HG02943 (cell line): ENCODE data around the gene ANO7.

Experiments used
- ATAC-seq: cut with Tn5 transposase; IDR thresholded peaks from one replicate; pipeline ENCODE4 v1.9.1; 2021; ENCODE audit warnings: mild to moderate bottlenecking, low read depth, moderate library complexity; ENCODE audit not compliant: unreplicated experiment

The ANO7 gene

DNA sequence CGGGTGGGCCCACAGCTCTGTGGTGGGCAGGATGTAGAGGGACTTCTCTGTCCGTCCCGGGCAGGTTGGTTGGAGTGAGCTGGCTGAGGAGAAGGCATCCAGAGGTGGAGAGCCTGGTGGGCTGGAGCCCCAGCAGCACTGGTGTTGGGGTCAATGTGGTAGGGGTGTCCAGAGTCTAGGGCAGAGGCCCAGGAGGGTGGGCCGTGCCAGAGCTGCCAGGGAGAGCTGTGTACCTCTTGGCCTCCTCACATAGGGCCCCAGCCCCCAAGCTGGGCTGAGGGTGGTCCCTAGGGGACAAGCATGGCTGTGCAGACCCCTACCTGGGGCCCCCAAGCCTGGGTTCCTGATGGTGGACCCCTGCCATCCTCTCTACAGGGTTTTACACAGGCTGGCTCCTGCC, 16.0 kb downstream of the ANO7 start:
- no peak for ATAC-seq

DNA sequence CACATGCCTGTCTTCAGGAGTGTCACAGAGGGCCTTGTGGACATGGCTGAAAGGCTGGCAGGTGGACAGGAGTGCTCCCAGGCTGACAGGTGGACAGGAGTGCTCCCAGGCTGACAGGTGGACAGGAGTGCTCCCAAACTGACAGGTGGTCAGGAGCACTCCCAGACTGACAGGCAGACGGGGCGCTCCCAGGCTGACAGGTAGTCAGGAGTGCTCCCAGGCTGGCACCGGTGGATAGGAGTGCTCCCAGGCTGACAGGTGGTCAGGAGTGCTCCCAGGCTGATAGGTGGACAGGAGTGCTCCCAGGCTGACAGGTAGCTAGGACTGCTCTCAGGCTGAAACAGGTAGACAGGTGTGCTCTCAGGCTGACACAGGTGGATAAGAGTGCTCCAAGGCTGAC, 16.6 kb downstream of the ANO7 start:
- ATAC-seq, result no peak

DNA sequence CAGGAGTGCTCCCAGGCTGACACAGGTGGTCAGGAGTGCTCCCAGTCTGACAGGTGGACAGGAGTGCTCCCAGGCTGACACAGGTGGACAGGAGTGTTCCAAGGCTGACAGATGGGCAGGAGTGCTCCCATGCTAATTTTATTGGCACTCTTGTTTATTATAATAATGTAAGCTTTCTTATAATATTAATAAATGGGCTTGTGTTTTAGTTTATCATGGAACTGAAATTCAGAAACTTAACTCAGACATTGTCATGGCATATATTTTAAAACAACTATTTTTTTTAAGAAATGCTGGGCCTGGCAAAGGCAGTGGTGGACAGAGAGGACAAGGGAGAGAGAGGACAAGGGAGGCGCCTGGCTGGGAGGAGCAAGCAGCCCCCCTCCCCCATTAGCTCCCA, 18.7 kb downstream of the ANO7 start:
- no peak for ATAC-seq

DNA sequence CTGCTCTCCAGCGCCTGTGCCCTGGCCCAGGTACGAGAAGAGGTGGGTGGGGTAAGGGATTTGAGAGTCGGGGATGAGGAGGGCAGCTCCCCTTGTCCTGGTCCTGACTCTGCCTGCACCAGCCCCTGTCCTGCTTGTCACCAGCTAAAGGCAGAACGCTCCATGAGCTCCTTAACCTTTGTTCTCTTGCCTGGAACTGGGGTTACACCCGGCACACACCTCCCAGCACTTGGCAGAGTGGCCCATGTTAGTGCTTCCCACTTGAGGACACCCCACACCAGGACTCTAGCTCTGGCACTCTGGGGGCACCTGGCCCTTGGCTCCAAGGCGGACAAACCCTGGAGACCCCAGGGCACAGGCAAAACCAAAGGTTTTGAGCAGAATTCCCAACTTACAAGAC, 19.2 kb downstream of the ANO7 start:
- ATAC-seq, result no peak

DNA sequence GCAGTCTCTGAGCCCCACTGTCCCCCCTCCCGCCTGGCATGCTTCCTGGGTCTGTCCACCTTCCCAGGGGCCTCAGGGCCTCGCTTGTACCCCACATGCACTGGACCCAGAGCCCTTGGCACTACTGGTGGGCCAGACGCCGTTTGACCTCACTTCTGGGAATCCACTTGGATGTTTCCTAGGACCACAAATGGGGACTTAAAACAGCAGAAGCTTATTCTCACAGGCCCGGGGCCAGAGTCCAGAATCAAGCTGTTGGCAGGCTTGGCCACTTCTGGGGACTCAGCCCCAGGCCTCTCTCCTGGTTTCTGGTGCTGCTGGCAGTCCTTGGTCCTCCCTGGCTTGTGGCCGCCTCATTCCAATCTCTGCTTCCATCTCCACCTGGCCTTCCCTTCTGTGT, 19.6 kb downstream of the ANO7 start:
- ATAC-seq, result no peak

DNA sequence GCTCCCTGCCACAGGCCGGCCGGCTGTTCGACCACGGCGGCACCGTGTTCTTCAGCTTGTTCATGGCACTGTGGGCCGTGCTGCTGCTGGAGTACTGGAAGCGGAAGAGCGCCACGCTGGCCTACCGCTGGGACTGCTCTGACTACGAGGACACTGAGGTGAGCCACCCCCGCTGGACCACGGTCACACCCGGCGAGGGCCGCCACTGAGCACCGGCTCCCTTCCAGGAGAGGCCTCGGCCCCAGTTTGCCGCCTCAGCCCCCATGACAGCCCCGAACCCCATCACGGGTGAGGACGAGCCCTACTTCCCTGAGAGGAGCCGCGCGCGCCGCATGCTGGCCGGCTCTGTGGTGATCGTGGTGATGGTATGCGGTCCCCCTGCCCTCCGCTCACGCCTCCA, 20.8 kb downstream of the ANO7 start:
- ATAC-seq, result no peak

DNA sequence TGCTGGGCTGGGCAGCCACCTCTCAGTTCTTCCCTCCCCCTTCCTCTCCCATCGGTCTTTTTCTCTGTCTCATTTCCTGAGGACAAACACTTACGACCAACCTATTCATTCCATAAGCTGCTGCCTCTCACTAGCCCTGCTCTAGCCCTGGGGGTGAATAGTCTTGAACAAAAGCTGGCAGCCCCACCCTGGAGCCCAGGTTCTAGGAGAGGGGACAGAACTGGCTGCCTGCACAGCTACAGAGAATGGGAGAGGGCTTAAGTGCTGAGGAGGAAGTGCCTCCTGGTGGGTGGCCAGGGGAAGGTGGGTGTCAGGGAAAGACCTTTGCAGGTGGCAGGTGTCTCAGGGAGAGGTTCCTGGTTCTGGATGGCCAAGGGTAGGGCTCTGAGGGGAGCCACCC, 22.8 kb downstream of the ANO7 start:
- no peak for ATAC-seq

DNA sequence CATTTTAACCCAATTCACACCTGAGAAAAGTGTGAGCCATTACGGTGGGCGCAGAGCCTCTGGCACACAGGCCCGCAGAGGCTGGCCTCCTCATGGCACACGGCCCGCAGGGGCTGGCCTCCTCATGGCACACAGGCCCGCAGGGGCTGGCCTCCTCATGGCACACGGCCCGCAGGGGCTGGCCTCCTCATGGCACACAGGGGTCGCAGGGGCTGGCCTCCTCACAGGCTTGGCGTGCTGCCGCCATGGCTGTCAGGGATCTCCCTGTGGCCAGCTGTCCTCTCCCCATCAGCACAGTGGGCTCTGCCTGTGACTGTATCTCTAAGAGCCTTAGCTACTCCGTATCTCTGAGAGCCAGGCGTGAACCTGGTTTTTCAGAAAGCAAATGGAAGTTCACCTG, 24.6 kb downstream of the ANO7 start:
- ATAC-seq, result no peak

DNA sequence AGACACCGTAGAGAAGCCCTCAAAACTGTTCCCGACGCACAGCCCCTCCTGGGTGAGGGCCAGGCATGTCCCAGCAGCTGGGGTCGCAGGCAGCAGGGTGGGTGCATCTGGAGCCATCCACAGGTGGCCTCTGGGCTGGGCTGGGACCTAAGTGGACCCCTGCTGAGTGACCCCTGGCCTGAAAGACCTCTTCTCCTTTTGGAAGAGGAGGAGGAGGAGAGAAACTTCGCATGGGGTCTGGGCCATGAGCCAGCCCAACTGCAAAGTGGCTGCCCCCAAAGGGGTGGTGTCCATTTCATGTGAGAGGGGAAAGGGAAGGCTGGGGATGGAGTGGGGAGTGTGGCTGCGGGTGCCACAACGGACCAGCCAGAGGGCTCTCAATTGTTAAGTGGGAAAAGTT, 25.1 kb downstream of the ANO7 start:
- ATAC-seq, result no peak

DNA sequence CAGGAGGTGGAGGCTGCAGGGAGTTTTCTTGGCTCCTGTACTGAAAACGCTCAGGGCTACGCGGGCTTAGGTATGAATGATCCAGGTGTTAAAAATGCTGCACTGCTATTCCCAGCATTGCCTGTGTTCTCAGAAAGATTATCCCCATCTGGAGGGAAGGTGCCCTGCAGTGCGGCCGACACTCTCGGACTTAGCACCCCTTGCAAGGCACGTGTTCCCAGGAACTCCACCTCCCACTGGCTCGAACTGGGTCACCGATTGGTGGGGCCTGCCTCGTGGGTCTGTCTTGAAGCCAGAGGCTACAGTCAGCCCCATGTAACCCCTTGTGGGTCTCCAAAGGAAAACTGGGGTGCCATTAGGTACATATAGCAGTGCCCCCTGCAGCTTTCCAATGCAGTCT, 25.7 kb downstream of the ANO7 start:
- no peak for ATAC-seq

DNA sequence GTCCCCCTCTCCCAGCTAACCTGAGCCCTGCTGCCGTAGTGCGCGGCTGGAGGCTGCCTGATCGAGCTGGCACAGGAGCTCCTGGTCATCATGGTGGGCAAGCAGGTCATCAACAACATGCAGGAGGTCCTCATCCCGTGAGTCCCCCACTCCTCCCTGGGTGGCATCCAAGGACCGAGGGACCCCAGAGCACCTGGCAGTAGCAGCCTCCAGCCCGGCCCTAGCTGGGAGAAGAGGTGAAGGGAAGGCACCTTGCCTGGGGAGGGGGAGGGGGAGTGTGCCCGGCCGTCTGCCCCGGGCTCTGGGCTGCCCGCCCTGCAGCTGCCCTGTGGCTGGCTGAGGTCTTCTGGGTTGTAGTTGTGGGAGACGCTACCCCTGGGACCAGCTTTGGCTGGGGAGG, 26.3 kb downstream of the ANO7 start:
- no peak for ATAC-seq

DNA sequence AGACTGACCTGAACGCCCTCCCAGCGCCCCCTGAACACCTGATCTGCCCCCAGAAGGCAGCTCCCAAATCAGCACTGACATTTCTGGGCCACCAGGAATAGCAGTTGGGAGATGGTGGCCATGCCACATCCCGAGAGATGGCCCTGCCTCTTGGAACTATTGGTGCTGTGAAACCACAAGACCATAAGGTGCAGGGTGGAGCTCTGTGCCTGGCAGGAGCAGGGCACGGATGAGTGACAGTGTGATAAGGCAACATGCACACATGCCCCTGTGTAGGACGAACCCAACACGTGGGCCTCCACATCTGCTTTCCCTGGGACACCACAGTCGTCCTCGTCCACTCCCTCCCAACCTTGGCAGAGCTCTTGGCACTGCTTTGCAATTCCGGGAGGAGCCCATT, 26.9 kb downstream of the ANO7 start:
- ATAC-seq, result no peak

DNA sequence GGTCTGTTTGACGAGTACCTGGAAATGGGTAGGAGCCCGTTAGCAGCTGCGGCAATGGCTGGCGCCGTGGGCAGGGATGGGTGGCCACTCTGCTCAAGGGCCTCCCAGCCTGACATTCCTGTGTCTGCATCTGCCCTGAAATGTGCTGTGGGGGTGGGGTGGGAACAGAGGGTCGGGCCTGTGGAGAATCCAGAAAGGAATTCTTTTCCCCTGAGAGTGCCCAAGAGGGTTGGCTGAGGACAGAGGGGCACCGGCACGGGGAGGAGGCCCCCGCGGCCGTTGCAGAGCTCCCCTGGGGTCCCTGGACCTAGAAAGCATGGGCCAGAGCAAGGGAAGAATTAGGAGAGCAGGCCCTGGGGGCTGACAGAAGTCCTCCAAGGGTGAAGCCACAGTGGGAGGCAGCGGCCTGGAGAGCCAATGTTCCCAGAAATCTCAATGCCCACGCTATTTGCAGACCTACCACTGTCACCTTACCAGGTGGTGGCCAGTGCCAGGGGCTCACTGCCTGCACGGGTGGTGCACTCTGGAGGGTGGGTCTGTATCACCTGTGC, 27.8 kb downstream of the ANO7 start:
- no peak for ATAC-seq

DNA sequence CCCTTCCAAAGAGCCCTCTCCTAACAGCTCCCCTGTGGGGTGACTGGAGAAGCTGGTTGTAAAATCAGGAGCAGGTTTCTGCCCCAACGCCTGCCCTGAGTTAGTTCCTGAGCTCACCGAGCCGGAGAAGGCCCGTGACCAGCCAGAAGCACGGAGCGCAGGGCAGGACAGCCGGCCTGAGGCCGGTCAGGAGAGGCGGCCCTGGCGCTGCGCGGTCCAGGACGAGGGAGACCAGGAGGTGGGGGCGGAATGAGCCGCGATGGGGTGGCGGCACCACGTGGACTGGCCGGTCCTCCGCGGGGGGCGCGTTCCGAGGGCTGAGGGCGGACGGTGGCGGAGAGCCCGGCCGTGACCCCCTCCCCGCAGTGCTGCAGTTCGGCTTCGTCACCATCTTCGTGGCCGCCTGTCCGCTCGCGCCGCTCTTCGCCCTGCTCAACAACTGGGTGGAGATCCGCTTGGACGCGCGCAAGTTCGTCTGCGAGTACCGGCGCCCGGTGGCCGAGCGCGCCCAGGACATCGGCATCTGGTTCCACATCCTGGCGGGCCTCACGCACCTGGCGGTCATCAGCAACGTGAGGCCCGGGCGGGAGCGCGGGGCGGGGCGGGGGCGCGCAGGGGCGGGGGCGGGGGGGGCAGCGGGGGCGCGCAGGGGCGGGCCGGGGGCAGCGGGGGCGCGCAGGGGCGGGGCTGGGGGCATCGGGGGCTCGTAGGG, 29.0 kb downstream of the ANO7 start:
- ATAC-seq, result no peak

DNA sequence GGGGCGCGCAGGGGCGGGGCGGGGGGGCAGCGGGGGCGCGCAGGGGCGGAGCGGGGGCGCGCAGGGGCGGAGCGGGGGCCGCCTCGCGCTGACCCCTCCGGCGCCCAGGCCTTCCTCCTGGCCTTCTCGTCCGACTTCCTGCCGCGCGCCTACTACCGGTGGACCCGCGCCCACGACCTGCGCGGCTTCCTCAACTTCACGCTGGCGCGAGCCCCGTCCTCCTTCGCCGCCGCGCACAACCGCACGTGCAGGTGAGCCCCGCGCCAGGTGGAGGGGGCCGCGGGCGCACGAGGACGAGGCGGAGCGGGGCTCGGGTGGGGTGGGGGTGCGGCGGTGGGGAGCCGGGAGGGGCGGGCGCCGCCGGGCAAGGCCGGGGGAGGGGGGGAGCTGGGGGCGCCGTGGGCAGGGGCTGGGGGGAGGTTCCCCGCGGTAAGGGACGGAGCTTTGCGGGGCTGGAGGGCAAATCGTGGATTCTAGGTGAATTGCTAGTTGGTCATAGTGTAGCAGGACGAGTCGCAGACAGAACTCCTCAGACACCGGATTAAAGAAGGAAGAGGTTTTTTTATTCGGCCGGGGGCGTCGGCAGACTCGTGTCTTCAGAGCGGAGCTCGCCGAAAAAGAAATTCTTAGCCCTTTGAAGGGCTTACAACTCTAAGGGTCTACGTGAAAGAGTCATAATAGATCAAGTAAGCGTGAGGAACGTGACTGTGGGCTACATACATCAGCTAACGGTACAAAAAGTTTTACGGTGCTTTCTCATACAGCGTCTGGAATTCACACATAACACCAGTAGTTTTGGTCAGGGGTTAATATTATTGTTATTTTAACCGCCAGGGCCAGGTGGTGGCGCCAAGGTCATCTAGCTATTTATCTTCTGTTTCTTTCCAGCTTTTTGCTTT, 29.9 kb downstream of the ANO7 start:
- ATAC-seq, result no peak

DNA sequence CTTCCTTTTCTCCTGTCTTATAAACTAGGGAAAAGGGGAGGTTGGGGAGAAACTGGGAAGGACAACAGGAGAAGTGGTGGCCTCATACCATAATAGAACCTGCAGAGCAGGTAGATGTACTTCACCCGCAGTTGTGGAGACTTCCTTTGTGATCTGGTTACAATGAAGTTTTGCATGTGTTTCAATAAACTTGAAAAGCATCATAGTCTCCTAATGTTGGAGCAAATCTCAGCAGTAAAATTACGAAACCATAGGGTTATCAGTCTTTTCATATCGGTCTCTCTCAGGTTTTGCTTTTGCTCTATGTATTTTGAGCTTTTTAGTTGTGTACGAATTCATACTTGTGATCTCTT, 30.5 kb downstream of the ANO7 start:
- ATAC-seq, result no peak

DNA sequence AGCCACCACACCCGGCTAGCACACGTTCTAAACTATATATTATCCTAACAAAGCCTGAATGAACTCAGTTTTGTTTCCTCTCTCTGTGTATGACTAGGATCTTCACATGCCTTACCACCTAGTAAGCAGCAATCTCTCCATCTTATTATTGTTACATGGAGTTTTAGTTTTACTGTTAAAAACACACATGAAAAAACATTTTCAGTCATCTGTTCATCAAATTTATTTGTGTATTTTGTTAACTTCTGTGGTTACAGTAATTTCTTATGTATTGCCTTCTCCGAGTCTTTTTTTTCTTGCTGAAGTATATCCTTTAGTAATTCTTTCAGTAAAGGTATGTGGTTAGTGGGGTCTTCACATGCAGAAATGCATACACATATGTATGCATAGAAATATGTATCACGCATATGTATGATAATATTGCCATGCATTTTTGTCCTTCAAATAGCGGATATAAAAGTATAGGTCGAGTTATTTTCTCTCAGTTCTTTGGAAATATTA, 31.4 kb downstream of the ANO7 start:
- no peak for ATAC-seq

DNA sequence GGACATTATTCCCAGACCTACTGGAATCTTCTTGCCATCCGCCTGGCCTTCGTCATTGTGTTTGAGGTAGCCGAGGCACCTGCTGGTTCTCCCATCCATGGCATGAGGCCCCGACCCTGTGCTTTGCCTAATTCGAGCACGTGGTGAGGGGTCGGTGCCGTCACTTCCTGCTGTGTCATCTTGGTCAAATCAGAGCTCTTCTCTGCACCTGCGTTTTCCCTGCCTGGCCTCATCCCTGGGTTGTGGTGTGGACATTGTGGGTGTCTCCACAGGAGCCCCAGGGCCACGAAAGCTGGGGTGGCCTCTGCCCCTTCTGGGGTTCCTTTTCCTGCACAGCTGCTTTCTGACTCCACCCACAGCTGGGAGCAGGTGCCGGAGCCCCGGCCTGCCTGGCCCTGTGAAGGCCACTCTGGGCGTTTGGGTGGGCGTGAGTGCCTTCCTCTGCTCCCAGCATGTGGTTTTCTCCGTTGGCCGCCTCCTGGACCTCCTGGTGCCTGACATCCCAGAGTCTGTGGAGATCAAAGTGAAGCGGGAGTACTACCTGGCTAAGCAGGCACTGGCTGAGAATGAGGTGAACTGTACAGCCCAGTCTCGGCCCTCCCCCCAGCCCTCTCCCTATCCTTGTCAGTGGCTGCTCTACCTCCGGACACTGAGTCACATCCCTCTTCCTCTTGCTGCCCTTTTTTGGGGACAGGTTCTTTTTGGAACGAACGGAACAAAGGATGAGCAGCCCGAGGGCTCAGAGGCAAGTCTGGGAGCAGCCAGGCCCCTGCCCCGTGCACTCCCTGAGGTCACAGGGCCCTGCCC, 34.9 kb downstream of the ANO7 start:
- no peak for ATAC-seq

DNA sequence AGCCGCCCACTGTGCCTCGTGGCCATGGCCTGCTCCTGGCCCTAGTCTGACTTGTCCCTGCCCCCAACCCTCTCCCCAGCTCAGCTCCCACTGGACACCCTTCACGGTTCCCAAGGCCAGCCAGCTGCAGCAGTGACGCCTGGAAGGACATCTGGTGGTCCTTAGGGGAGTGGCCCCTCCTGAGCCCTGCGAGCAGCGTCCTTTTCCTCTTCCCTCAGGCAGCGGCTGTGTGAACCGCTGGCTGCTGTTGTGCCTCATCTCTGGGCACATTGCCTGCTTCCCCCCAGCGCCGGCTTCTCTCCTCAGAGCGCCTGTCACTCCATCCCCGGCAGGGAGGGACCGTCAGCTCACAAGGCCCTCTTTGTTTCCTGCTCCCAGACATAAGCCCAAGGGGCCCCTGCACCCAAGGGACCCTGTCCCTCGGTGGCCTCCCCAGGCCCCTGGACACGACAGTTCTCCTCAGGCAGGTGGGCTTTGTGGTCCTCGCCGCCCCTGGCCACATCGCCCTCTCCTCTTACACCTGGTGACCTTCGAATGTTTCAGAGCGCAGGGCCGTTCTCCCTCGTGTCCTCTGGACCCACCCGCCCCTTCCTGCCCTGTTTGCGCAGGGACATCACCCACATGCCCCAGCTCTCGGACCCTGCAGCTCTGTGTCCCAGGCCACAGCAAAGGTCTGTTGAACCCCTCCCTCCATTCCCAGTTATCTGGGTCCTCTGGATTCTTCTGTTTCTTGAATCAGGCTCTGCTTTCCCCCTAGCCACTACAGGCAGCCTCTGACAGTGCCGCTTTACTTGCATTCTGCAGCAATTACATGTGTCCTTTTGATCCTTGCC, 35.8 kb downstream of the ANO7 start:
- no peak for ATAC-seq

DNA sequence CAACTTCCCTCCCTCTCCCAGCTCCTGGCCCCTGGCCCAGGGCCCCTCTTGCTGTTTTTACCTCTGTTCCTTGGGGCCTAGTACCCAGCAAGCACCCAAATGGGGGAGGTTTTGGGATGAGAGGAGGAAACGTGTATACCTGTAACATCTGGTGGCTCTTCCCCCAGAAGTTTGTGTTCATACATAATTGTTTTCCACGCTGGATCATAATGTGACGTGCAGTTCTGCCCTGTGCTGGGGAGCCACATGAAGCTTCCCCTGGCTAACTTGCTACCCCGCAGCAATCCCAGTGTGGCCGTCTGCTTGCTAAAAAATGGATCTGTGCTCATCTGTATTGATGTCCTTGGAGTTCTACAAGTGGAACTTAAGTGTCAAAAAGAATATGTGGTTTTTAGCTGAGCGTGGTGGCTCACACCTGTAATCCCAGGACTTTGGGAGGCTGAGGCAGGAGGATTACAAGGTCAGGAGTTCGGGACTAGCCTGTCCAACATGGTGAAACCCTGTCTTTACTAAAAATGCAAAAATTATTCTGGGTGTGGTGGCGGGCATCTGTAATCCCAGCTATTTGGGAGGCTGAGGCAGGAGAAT, 36.5 kb downstream of the ANO7 start:
- no peak for ATAC-seq
